PC-3 (cell line): ENCODE data around the gene PCED1B.

Experiments used
- CTCF ChIP-seq: fragments of 300-600 bp; sonication (generic); conservative IDR thresholded peaks from 2 replicates; pipeline ENCODE4 v1.5.1; 2017; ENCODE audit warnings: antibody characterized with exemption, low read depth, mild to moderate bottlenecking, low read length
- EZH2 ChIP-seq: fragments of 300-600 bp; sonication (generic); IDR thresholded peaks from one replicate; pipeline ENCODE4 v1.6.1; 2017; ENCODE audit warnings: antibody characterized with exemption, mild to moderate bottlenecking, low read length; ENCODE audit not compliant: unreplicated experiment

GRCh38 chr12:47122602-47123001 is 43.2 kb downstream of the PCED1B start:
- TF ChIP-seq CTCF (no peak), EZH2 (no peak)
